Psoas muscle (tissue), 8 donors: ENCODE measurements around the gene SHC3. TPM values are rescaled to one million over a fixed set of nuclear protein-coding genes. Genes with fewer than 3 reads are reported as not detected.

Source experiments
- ATAC-seq, 4 donors: fragments of 200-7000 bp; cut with Tn5 transposase; one replicate each; pipeline ENCODE4 v1.9.1; 2020; ENCODE audit warnings: moderate library complexity in 3 of 4, mild to moderate bottlenecking in 2 of 4
- DNase-seq, 2 donors: peaks; one replicate each; pipeline ENCODE4 v3.0.0-alpha.2; 2020
- H3K27ac ChIP-seq: fragments of 200-600 bp; one replicate; pipeline ENCODE4 v1.8.0; 2022
- H3K27me3 ChIP-seq, 3 donors: fragments of 200-600 bp in 1 of 3; one replicate each; pipeline versions ENCODE4 v1.6.1 to v1.8.0; 2013 to 2022; ENCODE audit warnings: low read length in 2 of 3, mild to moderate bottlenecking in 2 of 3, moderate library complexity in 1 of 3; ENCODE audit not compliant: insufficient read depth in 3 of 3
- H3K36me3 ChIP-seq, 2 donors: fragments of 200-600 bp in 1 of 2; one replicate each; pipeline versions ENCODE4 v1.6.1 to v1.8.0; 2013 to 2022; ENCODE audit warnings: low read depth in 1 of 2, mild to moderate bottlenecking in 1 of 2, moderate library complexity in 1 of 2; ENCODE audit not compliant: insufficient read depth in 1 of 2
- H3K4me1 ChIP-seq: fragments of 200-600 bp; one replicate; pipeline ENCODE4 v1.8.0; 2022
- H3K4me3 ChIP-seq: fragments of 200-600 bp; one replicate; pipeline ENCODE4 v1.8.0; 2022; ENCODE audit warnings: mild to moderate bottlenecking
- H3K9me3 ChIP-seq: fragments of 200-600 bp; one replicate; pipeline ENCODE4 v1.8.0; 2022
- WGBS, 3 donors: extraction: QIAGEN DNeasy Blood & Tissue Kit; methylation state at CpG; one replicate each; pipeline versions ENCODE4 v1.1.6 to v1.1.7; 2013; 5-methylcytosine and 5-hydroxymethylcytosine counted together
- intact Hi-C, 2 donors: fragments of 100-400 bp; cut with DNase I; formaldehyde crosslinking; loops; one replicate each; pipeline versions ENCODE4 v1.11.0 to v1.14.2; 2022
- polyA plus RNA-seq, 3 donors: library from polyadenylated mRNA; stranded (reverse); fragments of 200-250 nt; gene quantifications; one replicate each; pipeline ENCODE4 v1.2.3, GENCODE V29; 2013
- total RNA-seq, 4 donors: library from RNA; stranded (reverse); fragmentation: NEBNext Ultra II Directional in 2 of 4; extraction: Animal tissue kit (Norgen Biotek cat#: 25700) in 2 of 4; gene quantifications; one replicate each; pipeline versions ENCODE4 v1.2.1 to v1.2.4, GENCODE V29; 2021 to 2023
- TF ChIP-seq, protein P1 (sequence below): fragments of 200-600 bp; IDR thresholded peaks from one replicate; pipeline ENCODE4 v1.8.0; 2022; ENCODE audit warnings: antibody characterized with exemption
- donor health status: healthy with polysubstance abuse.
- donor health status: DM: no; HTN: no; CAD: no; lungs with moderate emphysema.
- donor health status: Bipolar disorder and iron deficiency.
- donor health status: healthy.
- donor health status: DM: yes; HTN: yes; CAD: no.
- donor health status: DM: no; HTN: no; CAD: no.
- donor health status: DM: no; HTN: no; CAD: no.
- donor health status: DM: yes; HTN: yes; CAD: no.

SHC3 gene
- total and polyA plus RNA-seq, 7 donors = 0.04 to 0.71 (median 0.20) TPM

- H3K4me1 ChIP-seq = no peaks in the 10 kb centered on the region
- TF ChIP-seq, protein P1, sequence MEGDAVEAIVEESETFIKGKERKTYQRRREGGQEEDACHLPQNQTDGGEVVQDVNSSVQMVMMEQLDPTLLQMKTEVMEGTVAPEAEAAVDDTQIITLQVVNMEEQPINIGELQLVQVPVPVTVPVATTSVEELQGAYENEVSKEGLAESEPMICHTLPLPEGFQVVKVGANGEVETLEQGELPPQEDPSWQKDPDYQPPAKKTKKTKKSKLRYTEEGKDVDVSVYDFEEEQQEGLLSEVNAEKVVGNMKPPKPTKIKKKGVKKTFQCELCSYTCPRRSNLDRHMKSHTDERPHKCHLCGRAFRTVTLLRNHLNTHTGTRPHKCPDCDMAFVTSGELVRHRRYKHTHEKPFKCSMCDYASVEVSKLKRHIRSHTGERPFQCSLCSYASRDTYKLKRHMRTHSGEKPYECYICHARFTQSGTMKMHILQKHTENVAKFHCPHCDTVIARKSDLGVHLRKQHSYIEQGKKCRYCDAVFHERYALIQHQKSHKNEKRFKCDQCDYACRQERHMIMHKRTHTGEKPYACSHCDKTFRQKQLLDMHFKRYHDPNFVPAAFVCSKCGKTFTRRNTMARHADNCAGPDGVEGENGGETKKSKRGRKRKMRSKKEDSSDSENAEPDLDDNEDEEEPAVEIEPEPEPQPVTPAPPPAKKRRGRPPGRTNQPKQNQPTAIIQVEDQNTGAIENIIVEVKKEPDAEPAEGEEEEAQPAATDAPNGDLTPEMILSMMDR = no peak
- no peak overlapping the region for H3K27ac ChIP-seq
- no peak for DNase-seq
- 87 to 90% (median 89%) methylated on average over 6 of the region's 6 CpGs for WGBS, 3 donors
- H3K4me3 ChIP-seq = no peak overlapping the region
- ATAC-seq = no peak
- H3K36me3 ChIP-seq = no peaks in the 10 kb centered on the region
- H3K9me3 ChIP-seq = no peaks in the 10 kb centered on the region
- peaks cover 0 to 39% (median 11%) of the 10 kb centered on the region in 3 donors for H3K27me3 ChIP-seq
- intact Hi-C loops = no loop called here
Measured at GRCh38 chr9:88995627-88996026, 183.0 kb downstream of the SHC3 start.

- H3K4me3 ChIP-seq = peak overlapping the region; percentile 67
- no peak overlapping the region for H3K27ac ChIP-seq
- no peak for DNase-seq
- peaks cover 0 to 42% (median 12%) of the 10 kb centered on the region in 3 donors for H3K27me3 ChIP-seq
- H3K36me3 ChIP-seq = no peaks in the 10 kb centered on the region
- no peaks in the 10 kb centered on the region for H3K4me1 ChIP-seq
- 67 to 83% (median 75%) methylated on average over 6 of the region's 6 CpGs for WGBS, 3 donors
- H3K9me3 ChIP-seq = no peaks in the 10 kb centered on the region
- intact Hi-C loops = no loop called here
- TF ChIP-seq, protein P1 = no peak
- no peak for ATAC-seq
Measured at GRCh38 chr9:88995200-88995577, 183.4 kb downstream of the SHC3 start.

- no peak overlapping the region for H3K27ac ChIP-seq
- intact Hi-C loops = no loop called here
- peak overlapping the region; percentile 67 for H3K4me3 ChIP-seq
- no peak for DNase-seq
- WGBS, 3 donors = 65 to 75% (median 67%) methylated on average over 9 of the region's 9 CpGs
- H3K27me3 ChIP-seq = peaks cover 0 to 42% (median 12%) of the 10 kb centered on the region in 3 donors
- TF ChIP-seq, protein P1 = no peak
- ATAC-seq = no peak
- H3K36me3 ChIP-seq = no peaks in the 10 kb centered on the region
- H3K9me3 ChIP-seq = no peaks in the 10 kb centered on the region
- H3K4me1 ChIP-seq = no peaks in the 10 kb centered on the region
Measured at GRCh38 chr9:88994469-88995199, 184.0 kb downstream of the SHC3 start.

DNA sequence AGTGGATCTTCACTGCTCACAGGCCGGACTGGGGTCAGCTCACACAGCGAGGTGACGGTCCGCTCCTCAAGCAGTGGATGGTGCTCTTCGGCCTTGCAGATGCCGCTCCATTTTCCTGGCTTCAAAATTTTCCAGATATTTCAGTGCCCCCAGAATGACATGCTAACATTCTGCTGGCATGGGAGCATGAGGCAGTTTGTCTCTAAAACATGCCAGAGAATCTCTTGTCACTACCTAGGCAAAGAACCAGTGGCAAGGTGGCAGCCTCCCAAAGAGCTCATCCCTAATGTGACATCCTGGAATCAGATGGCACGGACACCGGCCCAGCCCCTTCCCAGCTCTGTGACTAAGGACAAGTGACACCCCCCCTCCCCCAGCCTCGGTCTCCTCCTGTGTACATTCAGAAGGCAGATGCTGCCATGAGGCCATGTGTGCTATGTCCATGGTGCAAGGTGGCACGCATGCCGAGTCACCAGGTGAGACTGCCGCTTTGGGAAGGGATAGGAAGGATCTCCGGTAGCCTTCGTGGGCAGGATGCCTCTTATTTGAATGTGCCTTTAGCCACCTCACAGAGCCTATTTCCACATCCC, 184.7 kb downstream of the SHC3 start:
- intact Hi-C loops = no loop called here
- Histone ChIP-seq H3K4me1 (no peaks in the 10 kb centered on the region), H3K36me3 (no peaks in the 10 kb centered on the region), H3K27ac (no peak overlapping the region), H3K27me3 (peaks cover 0 to 42% (median 12%) of the 10 kb centered on the region in 3 donors), H3K9me3 (no peaks in the 10 kb centered on the region), H3K4me3 (peak overlapping the region; percentile 67)
- TF ChIP-seq, protein P1 = no peak
- WGBS, 3 donors = 83 to 90% (median 90%) methylated on average over 14 of the region's 14 CpGs
- DNase-seq = no peak
- no peak for ATAC-seq
